Aorta (tissue), 5 donors: Measurements from ENCODE around the gene C2orf81. TPM values are rescaled to one million over a fixed set of nuclear protein-coding genes. Genes with fewer than 3 reads are reported as not detected.

Source experiments
- ATAC-seq: fragments of 200-7000 bp; cut with Tn5 transposase; one replicate; pipeline ENCODE4 v1.9.1; 2022; ENCODE audit warnings: moderate library complexity; ENCODE audit not compliant: low FRiP score
- DNase-seq, 2 donors: peaks; one replicate each; pipeline ENCODE4 v3.0.0-alpha.2; 2020
- H3K27ac ChIP-seq, 2 donors: one replicate each; pipeline ENCODE4 v1.5.1; 2013; ENCODE audit warnings: low read length in 2 of 2, mild to moderate bottlenecking in 2 of 2, moderate library complexity in 2 of 2, control low read depth in 1 of 2, inconsistent platforms in 1 of 2, low read depth in 1 of 2
- H3K27me3 ChIP-seq, 2 donors: one replicate each; pipeline ENCODE4 v1.6.1; 2013; ENCODE audit warnings: control low read depth in 1 of 2, low read length in 1 of 2, mild to moderate bottlenecking in 1 of 2, moderate library complexity in 1 of 2; ENCODE audit not compliant: insufficient read depth in 2 of 2, control insufficient read depth in 1 of 2
- H3K36me3 ChIP-seq, 2 donors: one replicate each; pipeline ENCODE4 v1.6.1; 2013; ENCODE audit warnings: control low read depth in 1 of 2, low read length in 1 of 2, mild to moderate bottlenecking in 1 of 2; ENCODE audit not compliant: insufficient read depth in 2 of 2, control insufficient read depth in 1 of 2
- H3K4me1 ChIP-seq, 2 donors: one replicate each; pipeline ENCODE4 v1.6.1; 2013; ENCODE audit warnings: low read length in 2 of 2, control low read depth in 1 of 2, mild to moderate bottlenecking in 1 of 2, moderate library complexity in 1 of 2; ENCODE audit not compliant: insufficient read depth in 2 of 2, control insufficient read depth in 1 of 2
- H3K4me3 ChIP-seq, 2 donors: one replicate each; pipeline ENCODE4 v1.5.1; 2013; ENCODE audit warnings: low read length in 2 of 2, control low read depth in 1 of 2, mild to moderate bottlenecking in 1 of 2
- H3K9me3 ChIP-seq: one replicate; pipeline ENCODE4 v1.6.1; 2013; ENCODE audit warnings: mild to moderate bottlenecking, low read length; ENCODE audit not compliant: control insufficient read depth
- WGBS, 2 donors: extraction: QIAGEN DNeasy Blood & Tissue Kit; methylation state at CpG; one replicate each; pipeline ENCODE4 v1.1.7; 2013; 5-methylcytosine and 5-hydroxymethylcytosine counted together
- intact Hi-C, 2 donors: fragments of 100-400 bp; cut with DNase I; formaldehyde crosslinking; loops; one replicate each; pipeline versions ENCODE4 v1.14.2 to v1.15.0; 2022
- polyA plus RNA-seq, 2 donors: library from polyadenylated mRNA; stranded (reverse); fragments of 200-250 nt; gene quantifications; one replicate each; pipeline ENCODE4 v1.2.3, GENCODE V29; 2013
- total RNA-seq, 2 donors: library from RNA; stranded (reverse); fragmentation: NEBNext Ultra II Directional; extraction: Animal tissue kit (Norgen Biotek cat#: 25700); gene quantifications; one replicate each; pipeline ENCODE4 v1.2.1, GENCODE V29; 2021
- donor health status: healthy with polysubstance abuse.
- donor health status: Bipolar disorder and iron deficiency.
- donor health status: DM: no; HTN: no; CAD: no.
- donor health status: DM: no; HTN: no; CAD: no.
- donor health status: DM: yes; HTN: yes; CAD: no.

Gene C2orf81
- total and polyA plus RNA-seq, 4 donors: 1.3 to 4.5 (median 2.2) TPM

GRCh38 chr2:74407682-74408081, 13.7 kb downstream of the C2orf81 start:
- Histone ChIP-seq H3K27ac (no peak overlapping the region), H3K36me3 (no peaks in the 10 kb centered on the region), H3K4me1 (no peaks in the 10 kb centered on the region), H3K27me3 (no peaks in the 10 kb centered on the region), H3K4me3 (no peak overlapping the region), H3K9me3 (no peaks in the 10 kb centered on the region)
- intact Hi-C loops: no loop called here
- ATAC-seq (no peak), DNase-seq (no peak)
- 51 to 56% methylated on average over 5 of the region's 5 CpGs for WGBS, 2 donors

GRCh38 chr2:74406035-74406434, 15.4 kb downstream of the C2orf81 start:
- Histone ChIP-seq H3K4me3 (no peak overlapping the region), H3K9me3 (no peaks in the 10 kb centered on the region), H3K27me3 (no peaks in the 10 kb centered on the region), H3K36me3 (no peaks in the 10 kb centered on the region), H3K4me1 (no peaks in the 10 kb centered on the region), H3K27ac (no peak overlapping the region)
- ATAC-seq: no peak
- intact Hi-C loops: no loop called here
- DNase-seq: no peak

- no peaks in the 10 kb centered on the region for H3K4me1 ChIP-seq
- ATAC-seq (no peak), DNase-seq (no peak)
- 75 to 77% methylated on average over 2 of the region's 2 CpGs for WGBS, 2 donors
- H3K4me3 ChIP-seq: no peak overlapping the region
- no peaks in the 10 kb centered on the region for H3K36me3 ChIP-seq
- intact Hi-C loops: no loop called here
- H3K27me3 ChIP-seq: no peaks in the 10 kb centered on the region
- no peak overlapping the region for H3K27ac ChIP-seq
- H3K9me3 ChIP-seq: no peaks in the 10 kb centered on the region
These were observed 19.5 kb downstream of the C2orf81 start for GRCh38 chr2:74401891-74402290.

- H3K27me3 ChIP-seq: no peaks in the 10 kb centered on the region
- no peak overlapping the region for H3K4me3 ChIP-seq
- DNase-seq: no peak
- intact Hi-C loops: no loop called here
- no peaks in the 10 kb centered on the region for H3K4me1 ChIP-seq
- no peaks in the 10 kb centered on the region for H3K36me3 ChIP-seq
- no peaks in the 10 kb centered on the region for H3K9me3 ChIP-seq
- no peak for ATAC-seq
- no peak overlapping the region for H3K27ac ChIP-seq
These were observed 21.6 kb downstream of the C2orf81 start for GRCh38 chr2:74399785-74400184.

GRCh38 chr2:74396149-74396548, 25.3 kb downstream of the C2orf81 start:
- Histone ChIP-seq H3K27me3 (no peaks in the 10 kb centered on the region), H3K27ac (no peak overlapping the region), H3K4me3 (no peak overlapping the region), H3K9me3 (no peaks in the 10 kb centered on the region), H3K4me1 (no peaks in the 10 kb centered on the region), H3K36me3 (no peaks in the 10 kb centered on the region)
- DNase-seq (no peak), ATAC-seq (no peak)
- WGBS, 2 donors: 95 to 99% methylated on average over 2 of the region's 2 CpGs
- intact Hi-C loops: no loop called here

- H3K4me3 ChIP-seq: no peak overlapping the region
- DNase-seq (no peak), ATAC-seq (no peak)
- intact Hi-C loops: no loop called here
- no peaks in the 10 kb centered on the region for H3K27me3 ChIP-seq
- no peaks in the 10 kb centered on the region for H3K36me3 ChIP-seq
- peaks cover 0 to 1% of the 10 kb centered on the region in 2 donors for H3K4me1 ChIP-seq
- H3K9me3 ChIP-seq: no peaks in the 10 kb centered on the region
- no peak overlapping the region for H3K27ac ChIP-seq
- 91% methylated on average over 1 of the region's 1 CpG for whole genome bisulfite sequencing, 2 donors
These were observed 27.9 kb downstream of the C2orf81 start for GRCh38 chr2:74393525-74393924.

- H3K4me1 ChIP-seq: peaks cover 0 to 5% of the 10 kb centered on the region in 2 donors
- ATAC-seq: no peak
- intact Hi-C loops: no loop called here
- H3K36me3 ChIP-seq: no peaks in the 10 kb centered on the region
- H3K27ac ChIP-seq: no peak overlapping the region
- no peaks in the 10 kb centered on the region for H3K27me3 ChIP-seq
- no peaks in the 10 kb centered on the region for H3K9me3 ChIP-seq
- DNase-seq: no peak
- H3K4me3 ChIP-seq: no peak overlapping the region
- WGBS, 2 donors: 74 to 76% methylated on average over 13 of the region's 13 CpGs
These were observed 29.0 kb downstream of the C2orf81 start for GRCh38 chr2:74392449-74392743.

GRCh38 chr2:74391580-74392448, 29.6 kb downstream of the C2orf81 start:
- no peaks in the 10 kb centered on the region for H3K27me3 ChIP-seq
- H3K9me3 ChIP-seq: no peaks in the 10 kb centered on the region
- DNase-seq (peak; percentile 95 to 98), ATAC-seq (peak; percentile 95)
- H3K36me3 ChIP-seq: no peaks in the 10 kb centered on the region
- peaks cover 3 to 7% of the 10 kb centered on the region in 2 donors for H3K4me1 ChIP-seq
- H3K27ac ChIP-seq: peak overlapping the region in 1 of 2 donors; percentile 81
- WGBS, 2 donors: 1 to 2% methylated on average over 45 to 62 of the region's 62 CpGs
- intact Hi-C loops: no loop called here
- H3K4me3 ChIP-seq: peak overlapping the region; percentile 89 to 98

GRCh38 chr2:74391209-74391579, 30.2 kb downstream of the C2orf81 start:
- Histone ChIP-seq H3K27ac (no peak overlapping the region), H3K4me1 (peaks cover 3 to 7% of the 10 kb centered on the region in 2 donors)

More at GRCh38 chr2:74391209-74391579, 30.2 kb downstream of the C2orf81 start:
- no peak for DNase-seq
- Histone ChIP-seq H3K9me3 (no peaks in the 10 kb centered on the region), H3K36me3 (no peaks in the 10 kb centered on the region), H3K4me3 (peak overlapping the region; percentile 89 to 98), H3K27me3 (no peaks in the 10 kb centered on the region)
- 0% methylated on average over 11 of the region's 11 CpGs for WGBS, 2 donors
- intact Hi-C loops: no loop called here
- ATAC-seq: peak; percentile 4
